Liver (tissue), 9 donors: ENCODE results near the gene TUT4. TPM values are rescaled to one million over a fixed set of nuclear protein-coding genes. Genes with fewer than 3 reads are reported as not detected.

Source experiments
- DNase-seq: peaks from one replicate; pipeline ENCODE4 v3.0.0-alpha.2; 2017; ENCODE audit warnings: low spot score
- H3K27ac ChIP-seq, 2 donors: one replicate each; pipeline ENCODE4 v1.7.0; 2013; ENCODE audit warnings: inconsistent platforms in 2 of 2, low read length in 2 of 2, control low read depth in 1 of 2, low read depth in 1 of 2, mild to moderate bottlenecking in 1 of 2
- H3K27me3 ChIP-seq, 4 donors: one replicate each; pipeline versions ENCODE4 v1.6.1 to v1.7.0; 2013; ENCODE audit warnings: low read length in 3 of 4, inconsistent platforms in 1 of 4, mild to moderate bottlenecking in 1 of 4, moderate library complexity in 1 of 4; ENCODE audit not compliant: control insufficient read depth in 4 of 4, insufficient read depth in 4 of 4
- H3K36me3 ChIP-seq, 4 donors: one replicate each; pipeline versions ENCODE4 v1.6.1 to v1.7.0; 2013; ENCODE audit warnings: low read length in 3 of 4, mild to moderate bottlenecking in 3 of 4, low read depth in 1 of 4, moderate library complexity in 1 of 4; ENCODE audit not compliant: control insufficient read depth in 4 of 4, insufficient read depth in 3 of 4
- H3K4me1 ChIP-seq, 4 donors: one replicate each; pipeline versions ENCODE4 v1.6.1 to v1.7.0; 2013; ENCODE audit warnings: low read length in 3 of 4, mild to moderate bottlenecking in 3 of 4, moderate library complexity in 1 of 4; ENCODE audit not compliant: control insufficient read depth in 4 of 4, insufficient read depth in 4 of 4
- H3K4me3 ChIP-seq, 3 donors: one replicate each; pipeline versions ENCODE4 v1.6.1 to v1.7.0; 2013; ENCODE audit warnings: low read length in 3 of 3, control low read depth in 1 of 3, low read depth in 1 of 3, mild to moderate bottlenecking in 1 of 3
- H3K9ac ChIP-seq, 2 donors: one replicate each; pipeline ENCODE4 v1.7.0; 2013; ENCODE audit warnings: low read length in 2 of 2, mild to moderate bottlenecking in 2 of 2, moderate library complexity in 2 of 2, control low read depth in 1 of 2, low read depth in 1 of 2
- H3K9me3 ChIP-seq, 4 donors: one replicate each; pipeline versions ENCODE4 v1.6.1 to v1.7.0; 2013; ENCODE audit warnings: low read length in 3 of 4; ENCODE audit not compliant: control insufficient read depth in 4 of 4
- EGR1 ChIP-seq, 2 donors: IDR thresholded peaks; 2 replicates each; pipeline ENCODE4 v1.6.1; 2016 to 2018; ENCODE audit warnings: antibody characterized with exemption in 2 of 2, low read depth in 2 of 2
- FOXA1 ChIP-seq: IDR thresholded peaks from 2 replicates; pipeline ENCODE4 v1.6.1; 2016; ENCODE audit warnings: antibody characterized with exemption
- HNF4A ChIP-seq, 2 donors: conservative IDR thresholded peaks; 2 replicates each; pipeline ENCODE4 v1.6.1; 2016; ENCODE audit warnings: antibody characterized with exemption in 2 of 2, mild to moderate bottlenecking in 2 of 2
- JUND ChIP-seq, 2 donors: IDR thresholded peaks; 2 replicates each; pipeline ENCODE4 v1.6.1; 2016; ENCODE audit warnings: antibody characterized with exemption in 2 of 2
- NR2F2 ChIP-seq: IDR thresholded peaks from 2 replicates; pipeline ENCODE4 v1.6.1; 2016; ENCODE audit warnings: antibody characterized with exemption
- RAD21 ChIP-seq, 2 donors: IDR thresholded peaks; 2 replicates each; pipeline ENCODE4 v1.6.1; 2016; ENCODE audit warnings: antibody characterized with exemption in 2 of 2, mild to moderate bottlenecking in 2 of 2
- RXRA ChIP-seq, 2 donors: IDR thresholded peaks; 2 replicates each; pipeline ENCODE4 v1.6.1; 2017 to 2018; ENCODE audit warnings: antibody characterized with exemption in 2 of 2, mild to moderate bottlenecking in 1 of 2
- SP1 ChIP-seq: IDR thresholded peaks from 2 replicates; pipeline ENCODE4 v1.6.1; 2018; ENCODE audit warnings: antibody characterized with exemption, mild to moderate bottlenecking
- TAF1 ChIP-seq: conservative IDR thresholded peaks from 2 replicates; pipeline ENCODE4 v1.6.1; 2016; ENCODE audit warnings: antibody characterized with exemption, mild to moderate bottlenecking
- YY1 ChIP-seq: IDR thresholded peaks from 2 replicates; pipeline ENCODE4 v1.6.1; 2016; ENCODE audit warnings: antibody characterized with exemption, mild to moderate bottlenecking
- WGBS: extraction: QIAGEN DNeasy Blood & Tissue Kit; methylation state at CpG from one replicate; pipeline ENCODE4 v1.1.7; 2013; 5-methylcytosine and 5-hydroxymethylcytosine counted together
- polyA plus RNA-seq, 2 donors: library from polyadenylated mRNA; stranded (reverse) in 1 of 2; unstranded in 1 of 2; fragments of 200-250 nt in 1 of 2; fragments of >200 nt in 1 of 2; fragmentation: Nextera tagmentation in 1 of 2; extraction: Ambion mirVana in 1 of 2; gene quantifications; one replicate each; pipeline versions ENCODE4 v1.2.1 to v1.2.3, GENCODE V29; 2013 to 2015
- total RNA-seq, 2 donors: library from RNA; depleted of rRNA; stranded (reverse); fragments of >200 nt; gene quantifications; one replicate each; pipeline ENCODE4 v1.2.3, GENCODE V29; 2014
- TF ChIP-seq, protein P1 (sequence below): IDR thresholded peaks from 2 replicates; pipeline ENCODE4 v1.6.1; 2016; ENCODE audit warnings: antibody characterized with exemption, mild to moderate bottlenecking
- TF ChIP-seq, protein P2 (sequence below): IDR thresholded peaks from 2 replicates; pipeline ENCODE4 v1.6.1; 2016; ENCODE audit warnings: antibody characterized with exemption
- TF ChIP-seq, protein P3 (sequence below): fragments of 150-350 bp; IDR thresholded peaks from 2 replicates; pipeline ENCODE4 v1.5.1; 2017; ENCODE audit warnings: improper control_type of control experiment, low read depth, low read length; ENCODE audit not compliant: missing input control
- TF ChIP-seq, protein P4 (sequence below): IDR thresholded peaks from 2 replicates; pipeline ENCODE4 v1.6.1; 2016; ENCODE audit warnings: antibody characterized with exemption
- donor health status: healthy.
- donor health status: healthy.
- donor health status: healthy.
- donor health status: healthy.
- donor health status: healthy.

Gene TUT4
- total and polyA plus RNA-seq, 4 donors: 12.2 to 28.0 (median 24.0) TPM

DNA sequence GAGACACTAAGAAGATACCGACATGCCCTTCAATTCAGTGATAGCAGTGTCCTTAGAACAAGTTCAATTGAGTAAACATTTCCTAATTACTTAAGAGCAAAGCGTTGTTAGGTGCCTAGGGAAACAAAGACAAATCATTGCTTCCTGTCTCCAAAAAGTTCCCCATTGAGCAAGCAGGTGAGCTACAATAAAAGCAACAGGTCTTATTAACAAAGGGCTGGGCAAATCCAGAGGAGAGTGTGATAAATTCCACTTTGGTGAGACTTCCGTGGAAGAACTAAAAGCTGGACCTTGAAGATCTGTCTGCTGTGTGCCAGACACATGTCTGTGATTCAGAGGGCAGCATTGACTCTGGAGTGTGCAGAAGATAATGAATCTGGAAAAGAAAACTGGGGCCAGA lies 1.9 kb upstream of the TUT4 start (continued):
- TF ChIP-seq, protein P1, sequence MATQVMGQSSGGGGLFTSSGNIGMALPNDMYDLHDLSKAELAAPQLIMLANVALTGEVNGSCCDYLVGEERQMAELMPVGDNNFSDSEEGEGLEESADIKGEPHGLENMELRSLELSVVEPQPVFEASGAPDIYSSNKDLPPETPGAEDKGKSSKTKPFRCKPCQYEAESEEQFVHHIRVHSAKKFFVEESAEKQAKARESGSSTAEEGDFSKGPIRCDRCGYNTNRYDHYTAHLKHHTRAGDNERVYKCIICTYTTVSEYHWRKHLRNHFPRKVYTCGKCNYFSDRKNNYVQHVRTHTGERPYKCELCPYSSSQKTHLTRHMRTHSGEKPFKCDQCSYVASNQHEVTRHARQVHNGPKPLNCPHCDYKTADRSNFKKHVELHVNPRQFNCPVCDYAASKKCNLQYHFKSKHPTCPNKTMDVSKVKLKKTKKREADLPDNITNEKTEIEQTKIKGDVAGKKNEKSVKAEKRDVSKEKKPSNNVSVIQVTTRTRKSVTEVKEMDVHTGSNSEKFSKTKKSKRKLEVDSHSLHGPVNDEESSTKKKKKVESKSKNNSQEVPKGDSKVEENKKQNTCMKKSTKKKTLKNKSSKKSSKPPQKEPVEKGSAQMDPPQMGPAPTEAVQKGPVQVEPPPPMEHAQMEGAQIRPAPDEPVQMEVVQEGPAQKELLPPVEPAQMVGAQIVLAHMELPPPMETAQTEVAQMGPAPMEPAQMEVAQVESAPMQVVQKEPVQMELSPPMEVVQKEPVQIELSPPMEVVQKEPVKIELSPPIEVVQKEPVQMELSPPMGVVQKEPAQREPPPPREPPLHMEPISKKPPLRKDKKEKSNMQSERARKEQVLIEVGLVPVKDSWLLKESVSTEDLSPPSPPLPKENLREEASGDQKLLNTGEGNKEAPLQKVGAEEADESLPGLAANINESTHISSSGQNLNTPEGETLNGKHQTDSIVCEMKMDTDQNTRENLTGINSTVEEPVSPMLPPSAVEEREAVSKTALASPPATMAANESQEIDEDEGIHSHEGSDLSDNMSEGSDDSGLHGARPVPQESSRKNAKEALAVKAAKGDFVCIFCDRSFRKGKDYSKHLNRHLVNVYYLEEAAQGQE: no peak

DNA sequence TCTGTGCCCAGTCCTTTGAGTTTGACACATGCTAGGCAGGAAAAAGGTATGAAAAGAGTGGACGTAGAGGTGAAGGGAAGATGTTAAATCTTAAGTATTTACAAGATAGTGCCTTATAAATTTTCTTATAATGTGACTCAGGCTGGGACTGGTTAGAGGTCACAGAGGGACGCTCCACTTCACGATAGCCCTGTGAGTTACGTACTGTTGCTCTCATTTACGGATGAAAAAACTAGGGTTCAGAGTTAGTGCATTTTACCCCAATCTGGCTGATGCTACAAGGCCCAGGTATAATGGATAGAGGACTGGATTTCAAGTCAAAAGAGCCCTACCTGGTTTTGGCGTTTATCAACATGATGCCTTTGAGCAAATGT lies 1.4 kb upstream of the TUT4 start:
- 82% methylated on average over 6 of the region's 6 CpGs for WGBS
- H3K36me3 ChIP-seq: no peaks in the 10 kb centered on the region
- H3K27ac ChIP-seq: no peak overlapping the region
- TF ChIP-seq YY1 (no peak), EGR1 (IDR thresholded peaks at IDR 0.05; ENCODE audit: low read depth in 2 of 2) (no peak), NR2F2 (no peak), SP1 (no peak), RXRA (IDR thresholded peaks at IDR 0.05) (no peak), HNF4A (conservative IDR thresholded peaks at IDR 0.05) (no peak), FOXA1 (no peak), JUND (IDR thresholded peaks at IDR 0.05) (no peak), RAD21 (IDR thresholded peaks at IDR 0.05) (no peak), TAF1 (no peak)
- TF ChIP-seq, protein P2, sequence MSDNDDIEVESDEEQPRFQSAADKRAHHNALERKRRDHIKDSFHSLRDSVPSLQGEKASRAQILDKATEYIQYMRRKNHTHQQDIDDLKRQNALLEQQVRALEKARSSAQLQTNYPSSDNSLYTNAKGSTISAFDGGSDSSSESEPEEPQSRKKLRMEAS: no peak
- TF ChIP-seq, protein P3, sequence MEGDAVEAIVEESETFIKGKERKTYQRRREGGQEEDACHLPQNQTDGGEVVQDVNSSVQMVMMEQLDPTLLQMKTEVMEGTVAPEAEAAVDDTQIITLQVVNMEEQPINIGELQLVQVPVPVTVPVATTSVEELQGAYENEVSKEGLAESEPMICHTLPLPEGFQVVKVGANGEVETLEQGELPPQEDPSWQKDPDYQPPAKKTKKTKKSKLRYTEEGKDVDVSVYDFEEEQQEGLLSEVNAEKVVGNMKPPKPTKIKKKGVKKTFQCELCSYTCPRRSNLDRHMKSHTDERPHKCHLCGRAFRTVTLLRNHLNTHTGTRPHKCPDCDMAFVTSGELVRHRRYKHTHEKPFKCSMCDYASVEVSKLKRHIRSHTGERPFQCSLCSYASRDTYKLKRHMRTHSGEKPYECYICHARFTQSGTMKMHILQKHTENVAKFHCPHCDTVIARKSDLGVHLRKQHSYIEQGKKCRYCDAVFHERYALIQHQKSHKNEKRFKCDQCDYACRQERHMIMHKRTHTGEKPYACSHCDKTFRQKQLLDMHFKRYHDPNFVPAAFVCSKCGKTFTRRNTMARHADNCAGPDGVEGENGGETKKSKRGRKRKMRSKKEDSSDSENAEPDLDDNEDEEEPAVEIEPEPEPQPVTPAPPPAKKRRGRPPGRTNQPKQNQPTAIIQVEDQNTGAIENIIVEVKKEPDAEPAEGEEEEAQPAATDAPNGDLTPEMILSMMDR: no peak
- TF ChIP-seq, protein P4, sequence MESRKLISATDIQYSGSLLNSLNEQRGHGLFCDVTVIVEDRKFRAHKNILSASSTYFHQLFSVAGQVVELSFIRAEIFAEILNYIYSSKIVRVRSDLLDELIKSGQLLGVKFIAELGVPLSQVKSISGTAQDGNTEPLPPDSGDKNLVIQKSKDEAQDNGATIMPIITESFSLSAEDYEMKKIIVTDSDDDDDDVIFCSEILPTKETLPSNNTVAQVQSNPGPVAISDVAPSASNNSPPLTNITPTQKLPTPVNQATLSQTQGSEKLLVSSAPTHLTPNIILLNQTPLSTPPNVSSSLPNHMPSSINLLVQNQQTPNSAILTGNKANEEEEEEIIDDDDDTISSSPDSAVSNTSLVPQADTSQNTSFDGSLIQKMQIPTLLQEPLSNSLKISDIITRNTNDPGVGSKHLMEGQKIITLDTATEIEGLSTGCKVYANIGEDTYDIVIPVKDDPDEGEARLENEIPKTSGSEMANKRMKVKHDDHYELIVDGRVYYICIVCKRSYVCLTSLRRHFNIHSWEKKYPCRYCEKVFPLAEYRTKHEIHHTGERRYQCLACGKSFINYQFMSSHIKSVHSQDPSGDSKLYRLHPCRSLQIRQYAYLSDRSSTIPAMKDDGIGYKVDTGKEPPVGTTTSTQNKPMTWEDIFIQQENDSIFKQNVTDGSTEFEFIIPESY: no peak
- DNase-seq: no peak
- H3K27me3 ChIP-seq: no peaks in the 10 kb centered on the region
- H3K9ac ChIP-seq: no peak overlapping the region
- H3K9me3 ChIP-seq: no peaks in the 10 kb centered on the region
- H3K4me3 ChIP-seq: no peak overlapping the region
- peaks cover 2 to 27% (median 12%) of the 10 kb centered on the region in 4 donors for H3K4me1 ChIP-seq
